Measurements from ENCODE around the gene HDAC4. TPM values are rescaled to one million over a fixed set of nuclear protein-coding genes. Genes with fewer than 3 reads are reported as not detected.
"Not testable (repeated sequence)": the region's sequence is repeated elsewhere in the genome, so short reads cannot be mapped to it uniquely, and the experiment has no call there.

The HDAC4 gene
- polyA plus RNA-seq, 3 donors = 12.3 to 22.6 (median 14.5) TPM

DNA sequence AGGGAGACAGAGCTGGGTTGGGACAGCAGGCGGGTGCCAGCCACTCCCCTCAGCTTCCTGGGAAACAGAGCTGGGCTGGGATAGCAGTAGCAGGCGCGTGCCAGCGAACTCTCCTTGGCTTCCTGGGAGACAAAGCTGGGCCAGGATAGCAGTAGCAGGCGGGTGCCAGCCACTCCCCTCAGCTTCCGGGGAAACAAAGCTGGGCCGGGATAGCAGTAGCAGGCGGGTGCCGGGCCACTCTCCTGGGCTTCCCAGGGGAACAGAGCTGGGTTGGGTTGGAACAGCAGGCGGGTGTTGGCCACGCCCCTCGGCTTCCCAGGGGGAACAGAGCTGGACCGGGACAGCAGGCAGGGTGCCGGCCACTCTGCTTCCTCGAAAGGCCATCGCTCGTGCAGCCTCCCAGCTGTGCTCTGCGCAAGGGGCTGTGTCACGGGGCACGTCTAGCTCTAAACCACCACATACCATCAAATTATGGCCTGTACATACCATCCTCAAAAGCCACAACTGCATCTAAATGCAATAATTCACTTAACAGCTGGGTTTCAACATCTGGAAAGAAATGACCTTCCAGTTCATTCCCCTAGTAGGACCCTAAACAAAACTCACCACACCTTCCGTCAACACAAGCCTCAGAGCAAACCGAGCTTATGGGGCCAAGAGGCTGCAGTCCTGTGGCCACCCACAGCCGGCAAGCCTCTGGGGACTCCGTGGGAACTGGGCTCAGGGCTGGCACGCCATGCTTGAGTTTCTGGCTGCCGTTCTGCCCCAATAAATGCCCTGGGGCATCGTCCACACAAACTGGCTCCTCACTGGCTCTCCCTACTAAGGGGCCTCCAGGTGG is 324.7 kb downstream of the HDAC4 start:
- DNase-seq (ENCODE audit: extremely low read depth in 1 of 11, low read depth in 9 of 11, low spot score in 4 of 11) = peak in 1 of 11 donors; percentile 10

DNA sequence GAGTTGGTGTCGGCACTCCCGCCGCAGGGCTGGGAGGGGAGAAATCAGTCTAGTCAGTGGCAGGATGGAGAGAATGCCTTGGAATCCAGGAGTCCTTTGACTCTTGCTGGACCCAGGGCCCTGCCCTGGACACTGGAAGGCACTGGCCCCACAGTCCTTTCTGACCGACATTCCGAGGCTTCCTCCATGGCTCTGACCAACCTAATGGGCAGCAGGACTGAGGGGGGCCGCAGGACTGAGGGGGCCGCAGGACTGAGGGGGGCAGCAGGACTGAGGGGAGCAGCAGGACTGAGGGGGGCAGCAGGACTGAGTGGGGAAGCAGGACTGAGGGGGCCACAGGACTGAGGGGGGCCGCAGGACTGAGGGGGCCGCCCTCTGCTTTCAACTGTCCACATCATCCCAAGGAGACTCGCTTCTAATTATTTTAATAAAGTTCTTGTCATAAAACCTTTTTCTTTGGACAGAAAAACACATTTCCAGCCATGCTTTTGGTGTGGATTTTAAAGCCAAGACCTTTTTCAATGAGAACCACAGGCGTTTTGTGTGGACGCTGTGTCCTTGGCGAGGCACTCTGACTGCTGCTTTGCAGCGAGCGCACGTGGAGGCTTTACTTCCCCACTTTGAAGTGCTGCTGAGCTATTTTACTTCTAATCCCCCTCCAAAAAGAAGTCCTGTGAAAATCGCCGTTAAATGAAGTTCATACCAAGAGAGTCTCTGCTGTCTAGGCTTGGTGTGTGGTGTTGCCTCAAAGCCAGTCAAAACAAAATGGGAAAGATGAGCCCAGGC is 326.9 kb downstream of the HDAC4 start:
- DNase-seq (ENCODE audit: extremely low read depth in 1 of 11, low read depth in 9 of 11, low spot score in 4 of 11) = no peak

DNA sequence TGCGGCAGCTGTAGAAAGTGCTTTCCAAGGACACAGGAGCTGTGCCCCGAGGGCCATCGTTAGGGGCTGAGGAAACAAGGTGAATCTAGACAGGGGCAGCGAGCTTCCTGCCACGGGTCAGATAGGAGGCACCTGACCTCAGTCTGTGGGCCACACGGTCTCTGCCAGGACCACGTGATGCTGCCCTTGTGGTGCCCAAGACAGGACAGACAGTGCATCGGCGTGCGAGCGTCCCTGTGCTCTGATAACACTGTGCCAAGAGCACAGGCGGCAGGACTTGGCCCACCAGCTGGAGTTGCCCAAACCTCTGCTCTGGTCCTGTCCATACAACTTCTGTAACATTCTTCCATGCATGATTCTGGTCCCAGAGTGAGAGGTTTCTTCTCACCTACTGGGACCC is 327.6 kb downstream of the HDAC4 start:
- DNase-seq (ENCODE audit: extremely low read depth in 1 of 11, low read depth in 9 of 11, low spot score in 4 of 11) = no peak

DNA sequence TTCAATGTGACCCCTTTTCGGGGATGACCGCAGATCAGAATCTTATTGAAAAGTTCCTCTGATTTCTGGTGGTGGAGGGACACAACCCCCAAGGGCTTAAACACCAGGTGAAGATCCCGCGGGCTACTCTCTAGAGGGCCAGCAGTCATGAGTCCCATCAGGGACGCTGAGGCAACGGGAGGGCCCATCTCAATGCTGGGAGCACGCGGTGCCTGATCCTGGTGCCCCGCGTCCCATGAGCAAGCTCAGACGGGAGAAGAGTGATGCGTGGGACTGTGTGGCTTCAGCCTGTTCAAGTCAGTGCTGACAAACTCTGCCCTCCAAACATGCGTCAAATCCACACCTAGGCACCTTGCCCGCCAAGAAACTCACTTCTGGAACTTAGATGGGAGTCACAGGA is 328.0 kb downstream of the HDAC4 start:
- DNase-seq (ENCODE audit: extremely low read depth in 1 of 11, low read depth in 9 of 11, low spot score in 4 of 11) = no peak

DNA sequence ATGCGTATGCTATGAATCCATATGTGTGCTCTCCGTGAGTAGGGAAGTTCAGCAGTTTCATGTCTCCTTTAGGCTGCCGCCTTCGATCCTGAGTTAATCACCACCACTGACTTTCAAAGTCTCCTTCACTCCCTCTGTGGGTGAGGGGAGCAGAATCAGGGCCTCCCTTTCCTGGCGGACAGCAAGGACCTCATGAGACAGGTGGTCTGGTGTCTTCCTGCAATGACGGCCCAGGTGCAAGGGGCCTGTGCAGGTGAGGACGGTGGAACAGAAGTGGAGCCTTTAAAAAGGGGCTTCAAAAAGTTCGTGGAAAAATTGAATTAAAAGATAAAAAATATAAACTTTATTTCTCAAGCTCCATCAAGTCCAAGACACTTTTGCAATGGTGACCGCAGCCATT is 330.4 kb downstream of the HDAC4 start:
- DNase-seq (ENCODE audit: extremely low read depth in 1 of 11, low read depth in 9 of 11, low spot score in 4 of 11) = no peak

DNA sequence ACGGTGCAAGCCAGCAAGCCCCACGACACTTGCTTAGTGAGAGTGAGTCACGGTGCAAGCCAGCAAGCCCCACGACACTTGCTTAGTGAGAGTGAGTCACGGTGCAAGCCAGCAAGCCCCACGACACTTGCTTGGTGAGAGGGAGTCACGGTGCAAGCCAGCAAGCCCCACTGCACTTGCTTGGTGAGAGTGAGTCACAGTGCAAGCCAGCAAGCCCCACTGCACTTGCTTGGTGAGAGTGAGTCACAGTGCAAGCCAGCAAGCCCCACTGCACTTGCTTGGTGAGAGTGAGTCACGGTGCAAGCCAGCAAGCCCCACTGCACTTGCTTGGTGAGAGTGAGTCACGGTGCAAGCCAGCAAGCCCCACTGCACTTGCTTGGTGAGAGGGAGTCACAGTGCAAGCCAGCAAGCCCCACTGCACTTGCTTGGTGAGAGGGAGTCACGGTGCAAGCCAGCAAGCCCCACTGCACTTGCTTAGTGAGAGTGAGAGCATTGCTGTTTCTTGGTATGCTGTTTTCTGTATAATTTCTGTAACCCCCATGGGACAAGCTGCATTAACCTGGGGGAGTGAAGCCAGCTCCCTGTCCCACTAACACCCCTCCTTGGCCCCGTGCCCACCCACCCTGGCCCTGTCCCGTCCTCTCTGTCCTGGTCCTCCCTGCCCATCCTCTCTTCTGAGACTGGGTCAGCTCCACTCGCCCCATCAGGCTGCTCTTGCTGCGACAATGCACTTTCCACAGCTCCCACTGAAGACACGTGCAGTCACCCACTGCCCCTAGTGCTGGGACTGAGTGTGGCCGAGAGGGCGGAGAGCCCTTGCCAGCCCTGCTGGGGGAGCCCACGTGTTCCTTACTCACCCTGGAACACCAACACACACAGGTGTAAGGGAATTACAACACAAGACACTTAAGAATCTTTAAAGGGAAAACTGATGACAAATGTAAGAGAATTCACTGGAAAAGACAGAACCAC is 331.2 kb downstream of the HDAC4 start:
- DNase-seq (ENCODE audit: extremely low read depth in 1 of 11, low read depth in 9 of 11, low spot score in 4 of 11) = not testable (repeated sequence)

DNA sequence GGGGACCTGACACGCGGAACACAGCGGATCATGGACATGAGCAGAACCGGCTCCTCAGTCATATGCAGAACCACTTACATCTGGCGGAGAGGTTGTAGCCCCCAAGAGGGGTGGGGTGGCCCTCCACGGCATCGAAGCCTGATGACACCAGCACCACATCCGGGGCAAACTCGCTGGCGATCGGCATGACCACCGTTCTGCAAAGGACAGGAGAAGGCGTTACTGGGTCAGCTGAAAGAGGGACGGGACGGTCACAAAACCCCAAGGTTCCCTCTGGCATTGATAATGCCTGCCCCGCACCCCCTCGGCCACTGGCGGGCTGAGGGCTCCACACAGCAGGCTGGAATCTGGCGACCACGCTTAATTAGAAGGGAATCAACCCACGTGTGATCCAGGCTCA is 332.4 kb downstream of the HDAC4 start:
- DNase-seq (ENCODE audit: extremely low read depth in 1 of 11, low read depth in 9 of 11, low spot score in 4 of 11) = no peak

DNA sequence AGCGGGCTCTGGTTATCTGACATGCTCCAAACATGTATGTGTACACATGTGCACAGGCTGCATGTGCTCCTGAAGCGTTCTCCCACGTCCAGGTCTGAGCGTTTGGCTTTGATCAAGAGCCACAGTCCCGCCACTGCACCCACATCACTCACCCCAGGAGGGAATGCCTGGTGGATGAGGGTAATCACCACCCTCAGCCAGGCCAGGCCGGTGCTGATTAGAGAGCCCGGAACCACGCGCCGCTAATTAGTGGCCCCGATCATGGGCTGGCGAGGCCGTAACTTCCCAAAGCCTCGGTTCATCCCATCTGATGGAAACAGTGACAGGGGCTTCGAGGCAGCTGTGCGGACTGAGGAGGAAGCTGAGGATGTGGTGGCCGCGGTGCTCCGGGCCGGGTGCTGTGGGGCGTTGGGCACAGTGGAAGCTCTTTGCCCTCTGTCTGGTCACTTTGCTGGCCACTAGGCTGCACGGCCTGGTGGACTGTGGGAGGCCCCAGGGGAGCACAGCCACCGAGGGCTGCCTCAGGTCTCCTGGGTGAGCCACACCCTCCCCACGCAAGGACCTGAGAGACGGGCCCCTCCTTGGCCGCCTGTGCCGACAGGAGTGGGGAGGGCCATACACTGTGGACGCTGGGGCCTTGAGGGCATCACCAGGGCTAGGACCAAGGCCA is 333.5 kb downstream of the HDAC4 start:
- no peak for DNase-seq (ENCODE audit: extremely low read depth in 1 of 11, low read depth in 9 of 11, low spot score in 4 of 11)

DNA sequence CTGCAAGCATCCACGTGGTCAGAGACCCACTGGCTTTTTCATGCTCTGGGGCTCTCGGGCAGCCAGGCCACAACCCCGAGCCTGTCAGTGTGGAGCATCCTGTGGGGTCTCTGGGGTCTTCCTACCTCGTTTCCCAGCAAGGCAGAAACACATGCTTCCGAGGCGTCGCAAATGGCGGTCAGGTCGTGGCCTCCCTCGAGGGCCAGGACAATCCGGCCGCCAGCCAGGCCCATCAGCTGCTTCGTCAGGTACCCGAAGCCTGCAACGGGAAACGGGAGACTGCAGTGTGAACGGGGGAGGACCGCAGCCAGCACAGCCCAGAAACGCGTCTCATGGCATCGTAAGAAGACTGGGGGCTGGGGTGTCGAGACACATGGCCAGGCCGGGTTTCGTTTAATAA is 334.2 kb downstream of the HDAC4 start:
- no peak for DNase-seq (ENCODE audit: extremely low read depth in 1 of 11, low read depth in 9 of 11, low spot score in 4 of 11)

DNA sequence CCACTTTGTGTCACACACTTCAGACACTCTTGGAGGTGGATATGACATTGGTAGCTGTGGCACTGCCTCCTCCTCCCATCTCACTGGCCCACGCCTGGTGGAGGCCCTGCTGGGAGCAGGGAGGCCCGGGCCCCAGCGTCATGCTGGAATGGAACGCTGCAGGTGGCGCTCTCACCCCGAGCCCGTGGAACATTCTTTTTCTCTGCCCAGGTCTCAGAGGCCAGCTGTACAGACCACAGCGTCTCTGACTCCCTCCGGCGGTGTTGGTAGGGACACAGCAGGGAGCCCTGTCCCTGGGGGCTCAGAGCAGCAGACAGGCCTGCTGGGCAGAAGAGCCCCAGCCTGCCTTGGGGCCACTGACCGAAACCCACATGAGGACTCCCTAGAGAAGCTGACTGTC is 334.9 kb downstream of the HDAC4 start:
- DNase-seq (ENCODE audit: extremely low read depth in 1 of 11, low read depth in 9 of 11, low spot score in 4 of 11) = no peak

DNA sequence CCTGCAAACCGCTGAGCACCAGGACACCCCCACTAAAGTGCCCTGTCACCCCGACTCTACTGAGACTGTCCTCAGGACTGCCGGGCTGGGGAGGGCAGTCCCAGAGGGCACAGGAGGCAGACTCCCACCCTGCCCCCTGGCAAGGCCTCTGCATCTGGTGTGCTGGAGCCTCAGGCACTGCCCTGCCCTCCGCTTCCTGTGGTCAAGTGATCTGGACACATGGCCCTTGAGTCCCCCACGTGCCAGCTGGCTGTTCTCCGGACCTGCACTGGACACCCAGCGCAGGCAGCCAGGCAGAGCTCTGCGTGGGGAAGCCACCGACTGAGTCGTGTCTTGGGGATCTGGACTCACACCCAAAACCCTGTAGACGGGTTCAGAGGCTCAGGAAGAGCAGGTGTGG is 335.3 kb downstream of the HDAC4 start:
- DNase-seq (ENCODE audit: extremely low read depth in 1 of 11, low read depth in 9 of 11, low spot score in 4 of 11) = no peak

DNA sequence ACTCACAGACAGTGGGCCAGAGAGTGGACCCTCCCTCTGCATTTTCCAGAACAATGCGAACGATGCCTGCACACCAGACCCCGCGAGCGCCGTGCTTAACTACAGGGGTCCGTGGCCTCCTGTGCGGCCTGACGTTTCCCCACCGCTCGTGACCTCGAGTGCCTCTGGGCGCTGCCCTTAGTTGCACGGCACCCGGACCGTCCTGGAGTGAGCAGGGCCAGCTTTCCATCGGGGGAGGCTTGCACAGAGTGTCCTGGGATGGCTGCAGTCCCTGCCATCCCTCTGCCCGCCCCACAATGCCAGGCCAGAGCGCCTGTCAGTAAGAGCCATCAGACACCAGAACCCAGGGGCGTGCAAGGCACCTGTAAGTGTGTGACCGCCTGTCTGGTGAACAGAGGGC is 335.9 kb downstream of the HDAC4 start:
- no peak for DNase-seq (ENCODE audit: extremely low read depth in 1 of 11, low read depth in 9 of 11, low spot score in 4 of 11)

DNA sequence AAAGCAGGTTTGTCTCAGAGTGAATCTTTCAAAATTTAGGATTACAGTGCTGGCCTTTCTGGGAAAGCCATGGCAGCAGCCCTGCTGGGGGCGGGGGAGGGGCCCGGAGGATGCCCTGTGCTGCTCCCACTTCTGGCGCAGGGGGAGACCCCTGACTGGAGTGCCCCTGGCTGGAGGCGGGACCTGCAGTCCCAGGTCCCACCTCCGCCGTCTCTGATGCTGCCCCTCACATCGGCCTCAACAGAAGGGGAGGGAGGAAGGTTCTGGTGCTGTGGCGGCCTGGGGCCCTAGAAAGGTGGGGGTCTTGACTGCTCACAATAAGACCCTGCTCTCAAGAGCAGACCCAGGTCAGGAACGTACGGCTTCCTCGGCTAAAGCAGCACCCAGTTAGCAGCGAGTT is 336.6 kb downstream of the HDAC4 start:
- no peak for DNase-seq (ENCODE audit: extremely low read depth in 1 of 11, low read depth in 9 of 11, low spot score in 4 of 11)

DNA sequence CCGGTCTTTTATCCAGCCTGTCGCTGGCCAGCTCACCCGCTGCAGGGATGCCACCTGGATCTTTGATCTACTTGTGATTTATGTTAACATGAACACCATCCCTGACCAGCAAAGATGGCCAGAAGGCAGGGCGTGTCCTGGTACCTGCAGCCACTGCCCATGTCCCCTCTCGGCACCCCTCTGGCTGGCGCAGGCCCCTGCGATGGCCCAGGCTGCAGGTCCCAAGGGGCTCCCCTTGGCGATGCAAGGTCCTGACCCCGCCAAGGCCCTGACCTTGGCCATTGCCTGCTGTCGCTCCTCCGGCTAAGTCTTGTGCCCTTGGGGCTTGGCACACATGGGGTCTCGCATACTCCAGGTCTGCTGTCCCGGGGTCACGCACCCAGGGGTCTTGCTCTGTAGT is 338.1 kb downstream of the HDAC4 start:
- DNase-seq (ENCODE audit: extremely low read depth in 1 of 11, low read depth in 9 of 11, low spot score in 4 of 11) = no peak

DNA sequence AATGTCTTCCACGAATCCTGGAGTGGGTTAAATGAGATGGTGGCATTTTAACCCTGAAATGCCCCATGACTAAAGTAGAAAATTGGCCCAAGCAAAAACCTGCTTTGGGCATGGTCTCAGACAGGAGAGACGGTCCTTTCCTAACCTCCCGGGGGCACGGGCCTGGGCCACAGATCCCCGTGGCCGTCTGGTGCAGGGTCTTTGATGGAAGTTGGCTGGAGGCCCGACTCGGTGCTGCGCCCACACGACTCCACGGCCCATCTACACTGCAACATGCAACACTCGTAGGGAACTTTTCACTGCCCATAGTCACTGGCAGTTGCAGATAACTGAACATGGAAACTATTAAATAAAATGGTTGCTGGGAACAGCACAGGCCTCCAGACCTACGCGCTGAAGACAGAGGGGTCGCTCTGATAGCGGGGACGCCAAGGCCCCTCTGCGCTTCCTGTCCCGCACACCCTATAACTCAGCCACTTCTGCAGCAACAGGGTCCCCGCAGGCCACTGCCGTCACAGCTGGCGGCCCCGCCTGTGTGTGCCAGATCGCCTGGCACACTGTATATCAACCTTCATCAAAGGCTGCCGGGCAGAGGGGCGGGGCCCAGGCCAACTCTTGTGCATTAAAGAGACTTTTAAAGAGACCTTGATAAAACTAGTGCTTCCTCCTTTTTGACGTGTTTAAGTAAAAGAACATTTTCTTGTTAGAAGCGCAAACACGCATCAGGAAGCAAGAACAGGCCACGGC is 338.8 kb downstream of the HDAC4 start:
- no peak for DNase-seq (ENCODE audit: extremely low read depth in 1 of 11, low read depth in 9 of 11, low spot score in 4 of 11)

DNA sequence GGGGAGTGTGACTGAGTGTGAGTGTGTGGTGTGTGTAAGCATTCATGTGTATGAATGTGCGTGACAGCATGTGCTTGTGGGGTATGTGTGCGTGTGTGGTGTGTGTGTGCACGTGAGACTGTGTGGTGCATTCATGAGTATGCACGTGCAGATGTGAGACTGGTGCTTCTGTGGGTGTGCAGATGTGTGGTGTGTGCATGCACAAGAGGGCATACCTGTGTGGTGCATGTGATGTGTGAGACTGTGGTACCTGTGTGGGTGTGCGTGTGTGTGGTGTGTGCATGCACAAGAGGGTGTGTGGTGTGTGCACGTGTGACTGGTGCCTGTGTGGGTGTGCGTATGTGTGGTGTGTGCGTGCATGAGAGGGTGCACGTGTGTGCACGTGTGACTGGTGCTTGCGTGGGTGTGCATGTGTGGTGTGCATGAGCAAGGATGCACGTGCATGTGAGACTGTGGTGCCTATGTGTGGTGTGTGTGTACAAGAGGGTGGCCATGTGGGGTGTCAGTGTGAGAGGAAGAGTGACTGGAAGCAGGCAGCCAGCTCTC is 339.6 kb downstream of the HDAC4 start:
- DNase-seq (ENCODE audit: extremely low read depth in 1 of 11, low read depth in 9 of 11, low spot score in 4 of 11) = no peak

DNA sequence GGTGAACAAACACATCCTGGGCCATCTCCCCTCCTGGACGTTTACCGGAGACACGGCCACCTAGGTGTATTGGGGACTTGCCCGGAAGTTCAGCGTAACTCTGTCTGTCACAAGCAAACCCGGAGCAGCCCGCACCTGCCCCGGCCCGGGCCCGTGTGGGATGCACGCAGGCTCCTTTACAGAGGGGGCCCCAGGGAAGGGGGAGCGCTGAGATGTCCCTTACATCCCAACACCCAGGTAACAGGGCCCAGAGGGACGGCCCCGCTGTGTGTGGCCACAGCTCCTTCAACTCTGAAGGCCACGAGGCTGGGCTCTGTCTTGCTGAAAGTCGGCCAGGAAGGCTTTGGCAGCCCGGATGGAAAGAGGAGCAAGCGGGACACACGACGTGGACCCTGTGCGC is 340.1 kb downstream of the HDAC4 start:
- no peak for DNase-seq (ENCODE audit: extremely low read depth in 1 of 11, low read depth in 9 of 11, low spot score in 4 of 11)

DNA sequence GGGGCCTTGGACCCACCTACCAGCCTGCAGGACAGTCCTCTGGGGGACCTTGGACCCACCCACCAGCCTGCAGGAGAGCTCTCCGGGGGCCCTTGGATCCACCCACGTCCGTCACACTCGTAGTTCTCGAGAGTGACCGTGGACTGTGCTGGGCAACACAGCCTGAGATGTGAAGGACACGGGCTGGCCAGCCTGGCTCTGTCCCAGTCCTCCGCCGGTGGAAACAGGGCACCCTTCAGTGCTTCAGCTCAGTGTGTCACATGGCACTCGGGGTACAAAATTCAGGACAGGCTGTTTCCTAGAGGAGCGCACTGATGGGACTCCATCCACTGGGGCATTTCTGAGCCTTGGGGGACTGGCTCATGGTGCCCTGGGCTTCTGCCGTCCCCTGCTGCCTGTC is 341.0 kb downstream of the HDAC4 start:
- DNase-seq (ENCODE audit: extremely low read depth in 1 of 11, low read depth in 9 of 11, low spot score in 4 of 11) = no peak
